GM12878 (cell line): Measurements from ENCODE around the gene TEX2. TPM values are rescaled to one million over a fixed set of nuclear protein-coding genes. Genes with fewer than 3 reads are reported as not detected.

Experiments used
- ATAC-seq: fragments of 200-7000 bp; cut with Tn5 transposase; 3 replicates; pipeline ENCODE4 v1.9.1; 2020; ENCODE audit warnings: mild to moderate bottlenecking, moderate library complexity
- BruUV-seq: library from RNA; stranded (reverse); fragments of 400-500 nt; replicated peaks from 2 replicates; lab custom pipeline; 2021; lab: Mats Ljungman, UMichigan
- CTCF ChIA-PET: fragments of 300-600 bp; sonication (Branson Sonifier 250); formaldehyde crosslinking; extraction: SDS; loops from one replicate; lab custom pipeline; 2021; ENCODE audit warnings: inconsistent platforms; lab: Yijun Ruan, JAX
- POLR2A ChIA-PET: fragments of 350-600 bp; formaldehyde crosslinking; extraction: SDS; loops from one replicate; lab custom pipeline; 2021; ENCODE audit warnings: inconsistent platforms; lab: Charles Lee
- RAD21 ChIA-PET: fragments of 300-600 bp; sonication (Branson Sonifier 250); formaldehyde crosslinking; loops from one replicate; lab custom pipeline; 2023; ENCODE audit warnings: antibody characterized with exemption; ENCODE audit not compliant: unreplicated experiment; lab: Charles Lee
- SMC1A ChIA-PET: fragments of 300-600 bp; sonication (Branson Sonifier 250); formaldehyde crosslinking; loops from one replicate; lab custom pipeline; 2023; ENCODE audit not compliant: unreplicated experiment, uncharacterized antibody; lab: Charles Lee
- DNase-seq: peaks from one replicate; pipeline ENCODE4 v3.0.0-alpha.2; 2011; ENCODE audit warnings: low read depth, low spot score
- FAIRE-seq: peaks from 3 replicates; lab custom pipeline; 2011; peaks lifted over from hg19 to GRCh38; lab: Jason Lieb, UNC
- H2AFZ ChIP-seq: 2 replicates; pipeline ENCODE4 v1.6.0; 2011; ENCODE audit warnings: low read depth, low read length, control low read depth; ENCODE audit not compliant: control insufficient read depth
- H3K27ac ChIP-seq: 2 replicates; pipeline ENCODE4 v1.5.1; 2011; ENCODE audit warnings: control low read depth; ENCODE audit not compliant: control insufficient read depth, insufficient read depth
- H3K27me3 ChIP-seq, 2 experiments: replicated peaks in 1 of 2; 2 replicates each; pipeline versions ENCODE4 v1.6.0 to v1.6.1; 2011; ENCODE audit warnings: low read length in 1 of 2; ENCODE audit not compliant: control insufficient read depth in 2 of 2, insufficient read depth in 2 of 2
- H3K36me3 ChIP-seq, 2 experiments: 2 replicates each; pipeline ENCODE4 v1.5.1; 2011; ENCODE audit warnings: low read length in 1 of 2; ENCODE audit not compliant: control insufficient read depth in 2 of 2, insufficient read depth in 2 of 2
- H3K4me1 ChIP-seq: 2 replicates; pipeline ENCODE4 v1.6.1; 2011; ENCODE audit warnings: mild to moderate bottlenecking, low read length, moderate library complexity, mixed read lengths; ENCODE audit not compliant: control insufficient read depth, insufficient read depth
- H3K4me2 ChIP-seq: 2 replicates; pipeline ENCODE4 v1.6.0; 2011; ENCODE audit warnings: control low read depth; ENCODE audit not compliant: control insufficient read depth, insufficient read depth
- H3K4me3 ChIP-seq: fragments of 200-600 bp; sonication (generic); 2 replicates; pipeline ENCODE4 v1.5.1; 2016
- H3K79me2 ChIP-seq: 2 replicates; pipeline ENCODE4 v1.6.0; 2011; ENCODE audit warnings: low read length; ENCODE audit not compliant: control insufficient read depth, insufficient read depth
- H3K9ac ChIP-seq: 2 replicates; pipeline ENCODE4 v1.8.0; 2011; ENCODE audit warnings: low read length, control low read depth, mixed read lengths; ENCODE audit not compliant: control insufficient read depth, insufficient read depth
- H3K9me3 ChIP-seq: replicated peaks from 3 replicates; pipeline ENCODE4 v1.5.1; 2011; ENCODE audit warnings: mild to moderate bottlenecking, low read length; ENCODE audit not compliant: control insufficient read depth, insufficient read depth
- H4K20me1 ChIP-seq: 2 replicates; pipeline ENCODE4 v1.6.0; 2011; ENCODE audit not compliant: control insufficient read depth, insufficient read depth
- CREM ChIP-seq: IDR thresholded peaks from 2 replicates; pipeline ENCODE4 v1.6.1; 2014; ENCODE audit warnings: antibody characterized with exemption, low read depth
- DPF2 ChIP-seq: fragments of 450-650 bp; IDR thresholded peaks from 2 replicates; pipeline ENCODE4 v1.6.1; 2017; ENCODE audit warnings: mild to moderate bottlenecking
- GABPA ChIP-seq: IDR thresholded peaks from 2 replicates; pipeline ENCODE4 v1.6.1; 2014; ENCODE audit warnings: antibody characterized with exemption, low read depth, mild to moderate bottlenecking, inconsistent platforms
- HSF1 ChIP-seq: fragments of 150-350 bp; IDR thresholded peaks from 2 replicates; pipeline ENCODE4 v1.6.1; 2014; ENCODE audit warnings: mild to moderate bottlenecking, low read depth, low read length
- MXI1 ChIP-seq: fragments of 150-350 bp; IDR thresholded peaks from 2 replicates; pipeline ENCODE4 v1.6.1; 2011; ENCODE audit warnings: low read depth, mild to moderate bottlenecking, inconsistent platforms, low read length, improper control_type of control experiment
- NR2F1 ChIP-seq: fragments of 450-650 bp; conservative IDR thresholded peaks from 2 replicates; pipeline ENCODE4 v1.6.1; 2017; ENCODE audit warnings: mild to moderate bottlenecking
- SIN3A ChIP-seq: IDR thresholded peaks from 2 replicates; pipeline ENCODE4 v1.6.1; 2012; ENCODE audit warnings: low read depth, low read length, improper control_type of control experiment
- TBL1XR1 ChIP-seq: IDR thresholded peaks from 2 replicates; pipeline ENCODE4 v1.6.1; 2012; ENCODE audit warnings: low read depth, low read length, improper control_type of control experiment
- ZNF207 ChIP-seq: fragments of 450-650 bp; IDR thresholded peaks from 2 replicates; pipeline ENCODE4 v1.6.1; 2014; ENCODE audit warnings: antibody characterized with exemption, mild to moderate bottlenecking, borderline replicate concordance
- WGBS: methylation state at CpG from one replicate; pipeline ENCODE4 v1.1.6; 2016; ENCODE audit warnings: low lambda C conversion rate; ENCODE audit not compliant: insufficient replicate concordance, insufficient coverage; ENCODE audit errors: missing lambda C conversion rate; 5-methylcytosine and 5-hydroxymethylcytosine counted together
- in situ Hi-C: fragments of 300-500 bp; cut with MboI; formaldehyde crosslinking; loops from 9 replicates; pipeline ENCODE4 v1.14.3; 2018; ENCODE audit warnings: mixed read lengths
- intact Hi-C: fragments of 100-400 bp; cut with micrococcal nuclease; formaldehyde crosslinking; loops from one replicate; pipeline ENCODE4 v1.14.2; 2022; ENCODE audit not compliant: unreplicated experiment
- polyA plus RNA-seq, 11 experiments: library from polyadenylated mRNA; depleted of rRNA in 4 of 11; unstranded in 6 of 11; stranded (reverse) in 5 of 11; fragments of >200 nt; fragmentation: Nextera tagmentation in 4 of 11; fragmentation: Illumina TruSeq in 1 of 11; extraction: Ambion mirVana in 4 of 11; extraction: Trizol in 1 of 11; gene quantifications; 1 replicate in 1 of 11; 2 replicates in 10 of 11; pipeline versions ENCODE4 v1.2.1 to v1.2.3, GENCODE V29; 2011 to 2016; ENCODE audit warnings: inconsistent platforms in 2 of 11, missing spikeins in 2 of 11, low read depth in 1 of 11
- total RNA-seq, 4 experiments: library from RNA; depleted of rRNA in 3 of 4; stranded (reverse); fragments of >200 nt in 3 of 4; fragmentation: Illumina TruSeq in 1 of 4; extraction: Trizol in 1 of 4; gene quantifications; 2 replicates each; pipeline versions ENCODE4 v1.2.1 to v1.2.3, GENCODE V29; 2013 to 2021

Gene TEX2
- total and polyA plus RNA-seq, 10 of the 15 experiments (the other 5 are each of a cell fraction or from before 2014, with no cell fraction given): 3.8 to 19.9 (median 15.8) TPM

DNA sequence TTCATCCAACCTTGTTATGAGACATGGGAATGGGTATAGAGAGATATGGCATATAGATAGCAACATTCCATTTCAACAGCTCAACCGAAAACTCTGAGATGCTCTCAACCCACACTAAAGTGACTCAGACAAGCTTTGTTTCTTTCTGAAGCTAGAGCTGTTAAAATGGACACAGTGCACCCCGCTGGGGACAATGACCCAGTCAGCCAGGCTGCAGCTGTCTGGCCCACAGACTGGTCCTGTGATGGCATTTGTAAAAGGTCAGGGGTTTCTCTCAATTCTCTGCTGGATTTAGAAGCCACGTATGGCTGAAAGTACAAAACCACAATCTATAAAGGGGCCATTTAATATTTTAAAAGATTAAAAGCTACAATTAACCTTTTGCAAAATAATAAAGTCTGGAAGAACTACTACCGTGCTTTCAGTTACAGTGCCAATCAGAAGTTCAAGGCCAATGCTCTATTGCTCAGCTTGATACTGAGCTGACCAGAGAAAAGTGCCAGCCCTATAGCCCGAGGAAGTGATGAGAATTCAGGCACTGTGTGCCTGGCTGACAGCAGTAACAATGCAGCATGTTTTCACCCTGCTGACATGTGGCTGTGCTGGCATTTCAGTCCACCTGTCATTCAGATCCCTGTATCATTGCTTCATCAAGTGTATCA lies 60.2 kb downstream of the TEX2 start:
- Histone ChIP-seq H3K36me3 (no peaks in the 10 kb centered on the region), H3K4me1 (peaks cover 8% of the 10 kb centered on the region), H3K9me3 (no peaks in the 10 kb centered on the region), H3K27me3 (no peaks in the 10 kb centered on the region), H4K20me1 (no peaks in the 10 kb centered on the region), H3K4me3 (no peak overlapping the region), H3K9ac (no peak overlapping the region), H3K4me2 (no peak overlapping the region), H2AFZ (no peak overlapping the region), H3K79me2 (no peaks in the 10 kb centered on the region), H3K27ac (no peak overlapping the region)
- ATAC-seq: no peak; the same call in 2 of the 3 replicates
- in situ Hi-C loops: no loop called here
- POLR2A ChIA-PET: no interaction called here
- CTCF ChIA-PET: interaction anchor here (1.5 kb wide), 1 partner anchor 79 kb away, joined by 7 read pairs; no protein-coding TSS in a partner anchor
- no peak for FAIRE-seq
- no peak for DNase-seq
- RAD21 ChIA-PET: interaction anchor here (1.3 kb wide), 1 partner anchor 80 kb away, joined by 4 read pairs; no protein-coding TSS in a partner anchor
- 77% methylated on average over 5 of the region's 5 CpGs for WGBS
- TF ChIP-seq CREM (no peak), GABPA (no peak), NR2F1 (no peak), ZNF207 (no peak), HSF1 (no peak), MXI1 (no peak), DPF2 (no peak), SIN3A (no peak), TBL1XR1 (no peak)
- intact Hi-C loops: no loop called here
- SMC1A ChIA-PET: interaction anchor here (1.2 to 1.6 kb wide), 2 partner anchors 9 to 69 kb away, joined by 3 to 4 read pairs; no protein-coding TSS in a partner anchor
- no TSS peak for BruUV-seq
